Testis (tissue), 3 donors: ENCODE results near the gene MBD6. TPM values are rescaled to one million over a fixed set of nuclear protein-coding genes. Genes with fewer than 3 reads are reported as not detected.

ENCODE experiments used
- DNase-seq: peaks from one replicate; pipeline ENCODE4 v3.0.0-alpha.2; 2019
- H3K27ac ChIP-seq, 2 donors: fragments of 200-600 bp; sonication (generic); one replicate each; pipeline ENCODE4 v1.5.1; 2019
- H3K27me3 ChIP-seq: fragments of 200-600 bp; sonication (generic); one replicate; pipeline ENCODE4 v1.5.1; 2019
- H3K36me3 ChIP-seq: fragments of 200-600 bp; sonication (generic); one replicate; pipeline ENCODE4 v1.5.1; 2017; ENCODE audit warnings: low read depth; ENCODE audit errors: missing control alignments
- H3K4me1 ChIP-seq: fragments of 200-600 bp; sonication (generic); one replicate; pipeline ENCODE4 v1.5.1; 2019
- H3K4me3 ChIP-seq, 2 donors: fragments of 200-600 bp; sonication (generic); one replicate each; pipeline ENCODE4 v1.5.1; 2017 to 2019
- H3K9me3 ChIP-seq: fragments of 200-600 bp; sonication (generic); one replicate; pipeline ENCODE4 v1.5.1; 2017
- POLR2A ChIP-seq: fragments of 450-650 bp; IDR thresholded peaks from one replicate; pipeline ENCODE4 v1.6.1; 2017; ENCODE audit warnings: antibody characterized with exemption, mild to moderate bottlenecking, moderate library complexity
- WGBS, 2 donors: methylation state at CpG; one replicate each; pipeline ENCODE4 v1.1.5; 2018; 5-methylcytosine and 5-hydroxymethylcytosine counted together
- intact Hi-C: fragments of 100-400 bp; cut with DNase I; formaldehyde crosslinking; loops from one replicate; pipeline ENCODE4 v1.15.1; 2023; ENCODE audit warnings: low total_unique reads
- polyA plus RNA-seq: library from polyadenylated mRNA; stranded (reverse); fragments of 350-450 nt; fragmentation: Illumina TruSeq; extraction: RNeasy Lipid Tissue Mini Kit (QIAGEN cat#74804); gene quantifications from one replicate; pipeline ENCODE4 v1.2.3, GENCODE V29; 2014; ENCODE audit warnings: low read depth, low replicate concordance; ENCODE audit not compliant: insufficient read depth
- total RNA-seq, 2 donors: library from RNA; depleted of rRNA; stranded (reverse); fragments of >200 nt; gene quantifications; one replicate each; pipeline ENCODE4 v1.2.3, GENCODE V29; 2016
- TF ChIP-seq, protein P1 (sequence below), 3 experiments: fragments of 450-650 bp in 2 of 3; fragments of 200-600 bp in 1 of 3; sonication (generic) in 1 of 3; IDR thresholded peaks; one replicate each; pipeline ENCODE4 v1.5.1; 2016 to 2019; ENCODE audit warnings: antibody characterized with exemption in 3 of 3, mild to moderate bottlenecking in 2 of 3, moderate library complexity in 1 of 3

MBD6 gene
- total and polyA plus RNA-seq, 3 donors from 2014 or later = 84.7 to 130 (median 86.6) TPM

DNA sequence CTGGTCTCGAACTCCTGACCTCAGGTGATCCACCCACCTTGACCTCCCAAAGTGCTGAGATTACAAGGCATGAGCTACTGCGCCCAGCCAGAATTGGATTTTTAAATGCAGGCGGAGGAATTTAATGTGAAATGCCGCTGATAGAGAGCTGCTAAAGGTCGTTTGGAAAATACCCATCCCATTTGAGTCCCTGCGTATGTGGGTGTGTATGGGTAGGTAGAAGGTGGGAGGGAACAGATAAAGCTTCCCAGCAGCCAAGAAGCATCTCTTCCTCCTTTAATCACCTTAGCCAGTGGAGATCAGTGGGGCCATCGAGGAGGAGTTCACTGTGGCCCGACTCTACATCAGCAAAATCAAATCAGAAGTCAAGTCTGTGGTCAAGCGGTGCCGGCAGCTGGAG is 52.2 kb downstream of the MBD6 start:
- H3K4me1 ChIP-seq = no peaks in the 10 kb centered on the region
- no peak overlapping the region for H3K27ac ChIP-seq
- intact Hi-C loops = no loop called here
- no peak for DNase-seq
- no peaks in the 10 kb centered on the region for H3K27me3 ChIP-seq
- H3K4me3 ChIP-seq = no peak overlapping the region
- WGBS, 2 donors = 85 to 86% methylated on average over 10 of the region's 10 CpGs
- no peaks in the 10 kb centered on the region for H3K36me3 ChIP-seq
- no peak for TF ChIP-seq POLR2A
- TF ChIP-seq, protein P1, sequence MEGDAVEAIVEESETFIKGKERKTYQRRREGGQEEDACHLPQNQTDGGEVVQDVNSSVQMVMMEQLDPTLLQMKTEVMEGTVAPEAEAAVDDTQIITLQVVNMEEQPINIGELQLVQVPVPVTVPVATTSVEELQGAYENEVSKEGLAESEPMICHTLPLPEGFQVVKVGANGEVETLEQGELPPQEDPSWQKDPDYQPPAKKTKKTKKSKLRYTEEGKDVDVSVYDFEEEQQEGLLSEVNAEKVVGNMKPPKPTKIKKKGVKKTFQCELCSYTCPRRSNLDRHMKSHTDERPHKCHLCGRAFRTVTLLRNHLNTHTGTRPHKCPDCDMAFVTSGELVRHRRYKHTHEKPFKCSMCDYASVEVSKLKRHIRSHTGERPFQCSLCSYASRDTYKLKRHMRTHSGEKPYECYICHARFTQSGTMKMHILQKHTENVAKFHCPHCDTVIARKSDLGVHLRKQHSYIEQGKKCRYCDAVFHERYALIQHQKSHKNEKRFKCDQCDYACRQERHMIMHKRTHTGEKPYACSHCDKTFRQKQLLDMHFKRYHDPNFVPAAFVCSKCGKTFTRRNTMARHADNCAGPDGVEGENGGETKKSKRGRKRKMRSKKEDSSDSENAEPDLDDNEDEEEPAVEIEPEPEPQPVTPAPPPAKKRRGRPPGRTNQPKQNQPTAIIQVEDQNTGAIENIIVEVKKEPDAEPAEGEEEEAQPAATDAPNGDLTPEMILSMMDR (IDR thresholded peaks at IDR 0.05) = no peak
- H3K9me3 ChIP-seq = no peaks in the 10 kb centered on the region

DNA sequence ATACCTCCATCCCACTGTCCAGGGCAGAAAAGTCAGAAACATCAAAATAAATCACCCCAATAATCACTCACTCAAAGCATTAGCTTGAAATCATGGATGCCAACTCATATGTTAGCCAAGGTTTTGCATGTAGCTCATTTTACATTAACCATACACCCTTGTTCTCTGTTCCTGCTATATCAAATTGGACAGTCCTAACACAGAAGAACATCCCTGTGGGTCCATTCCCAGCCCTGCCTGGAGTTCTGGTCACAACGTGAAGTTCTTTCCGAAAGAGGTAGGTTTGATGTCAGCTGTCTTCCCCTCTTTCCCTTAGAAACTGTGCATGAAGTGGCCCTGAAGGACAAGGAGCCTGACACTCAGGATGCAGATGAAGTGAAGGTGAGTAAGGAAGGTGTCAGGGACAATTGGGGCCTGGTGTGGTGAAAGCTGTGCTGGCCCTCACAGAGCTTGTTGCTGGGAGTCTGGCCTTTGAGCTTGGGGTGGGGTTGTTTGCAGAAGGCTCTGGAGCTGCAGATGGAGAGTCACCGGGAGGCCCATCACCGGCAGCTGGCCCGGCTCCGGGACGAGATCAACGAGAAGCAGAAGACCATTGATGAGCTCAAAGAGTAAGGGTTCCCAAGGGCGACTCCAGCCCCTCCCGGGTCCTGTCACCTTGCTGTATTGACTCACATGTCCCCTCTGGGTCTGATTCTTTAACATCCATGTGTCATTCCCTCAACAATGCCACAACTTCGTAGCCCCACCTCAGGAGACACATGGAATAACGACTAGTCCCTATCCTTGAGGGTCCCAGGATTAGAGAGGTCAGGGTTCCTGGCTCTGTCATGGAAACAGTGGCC is 53.4 kb downstream of the MBD6 start:
- DNase-seq = no peak
- Histone ChIP-seq H3K36me3 (no peaks in the 10 kb centered on the region), H3K27me3 (no peaks in the 10 kb centered on the region), H3K9me3 (no peaks in the 10 kb centered on the region), H3K4me3 (no peak overlapping the region), H3K4me1 (no peaks in the 10 kb centered on the region), H3K27ac (no peak overlapping the region)
- 78 to 91% methylated on average over 12 of the region's 12 CpGs for WGBS, 2 donors
- intact Hi-C loops = no loop called here
- TF ChIP-seq, protein P1 (IDR thresholded peaks at IDR 0.05) = no peak
- TF ChIP-seq POLR2A = no peak

DNA sequence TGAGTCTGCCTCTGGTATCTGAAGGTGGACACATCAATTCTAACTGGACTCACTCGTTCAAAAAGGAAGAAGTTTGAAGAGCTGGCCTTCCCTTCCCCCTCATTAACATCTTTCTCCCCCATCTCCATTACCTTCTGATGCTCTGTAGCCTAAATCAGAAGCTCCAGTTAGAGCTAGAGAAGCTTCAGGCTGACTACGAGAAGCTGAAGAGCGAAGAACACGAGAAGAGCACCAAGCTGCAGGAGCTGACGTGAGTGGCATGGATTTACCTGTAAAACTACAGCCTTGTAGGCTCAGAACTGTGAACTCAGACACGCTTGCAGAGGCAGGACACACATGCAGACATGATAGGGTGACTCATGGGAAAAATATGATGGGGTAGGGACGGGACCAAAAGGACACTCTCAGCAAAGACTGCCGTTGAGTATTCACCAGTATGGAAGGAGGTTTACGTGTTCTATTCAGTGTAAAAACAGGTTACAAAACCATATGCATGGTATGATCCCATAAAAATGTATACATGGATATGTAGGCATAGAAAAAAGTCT is 54.1 kb downstream of the MBD6 start:
- no peak for DNase-seq
- Histone ChIP-seq H3K4me1 (no peaks in the 10 kb centered on the region), H3K27ac (no peak overlapping the region), H3K36me3 (no peaks in the 10 kb centered on the region), H3K27me3 (no peaks in the 10 kb centered on the region), H3K9me3 (no peaks in the 10 kb centered on the region), H3K4me3 (no peak overlapping the region)
- 89 to 91% methylated on average over 9 of the region's 9 CpGs for WGBS, 2 donors
- TF ChIP-seq, protein P1 (IDR thresholded peaks at IDR 0.05) = no peak
- TF ChIP-seq POLR2A = no peak
- intact Hi-C loops = no loop called here

DNA sequence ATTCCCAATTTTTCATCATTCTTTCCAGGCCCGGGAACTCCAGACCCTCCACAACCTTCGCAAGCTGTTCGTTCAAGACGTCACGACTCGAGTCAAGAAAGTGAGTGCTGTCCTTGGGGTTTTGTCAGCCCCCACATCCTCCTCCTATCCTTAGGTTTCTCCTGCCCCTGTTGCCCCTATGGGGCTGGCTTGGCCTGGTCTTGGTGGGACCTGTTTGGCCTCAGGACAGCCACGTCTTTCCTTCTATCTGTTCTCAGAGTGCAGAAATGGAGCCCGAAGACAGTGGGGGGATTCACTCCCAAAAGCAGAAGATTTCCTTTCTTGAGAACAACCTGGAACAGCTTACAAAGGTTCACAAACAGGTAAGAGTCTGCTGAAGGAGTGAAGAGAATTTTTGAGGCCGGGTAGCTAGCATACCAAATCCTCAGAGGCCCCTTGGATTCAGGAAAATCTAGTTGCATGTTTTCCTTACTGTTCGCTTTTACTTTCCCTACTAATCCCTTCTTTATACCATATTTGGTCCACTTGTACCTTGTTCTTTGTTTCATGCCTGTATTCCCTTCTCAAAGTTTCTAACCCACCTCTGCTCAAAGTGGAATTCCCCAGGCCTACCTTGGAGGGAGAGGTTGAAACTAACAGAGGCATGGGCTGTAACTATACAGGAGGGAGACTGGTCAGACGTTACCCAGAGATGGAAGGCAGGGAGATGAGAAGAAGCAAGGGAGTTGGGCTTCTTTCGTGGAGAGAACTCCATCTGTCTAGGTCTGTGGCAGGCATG is 55.5 kb downstream of the MBD6 start:
- no peaks in the 10 kb centered on the region for H3K4me1 ChIP-seq
- 88 to 91% methylated on average over 12 of the region's 12 CpGs for WGBS, 2 donors
- H3K27ac ChIP-seq = no peak overlapping the region
- H3K27me3 ChIP-seq = no peaks in the 10 kb centered on the region
- TF ChIP-seq POLR2A = no peak
- TF ChIP-seq, protein P1 (IDR thresholded peaks at IDR 0.05) = no peak
- intact Hi-C loops = no loop called here
- no peaks in the 10 kb centered on the region for H3K9me3 ChIP-seq
- H3K36me3 ChIP-seq = no peaks in the 10 kb centered on the region
- no peak for DNase-seq
- no peak overlapping the region for H3K4me3 ChIP-seq
